ENCODE measurements around the gene HADHB. TPM values are rescaled to one million over a fixed set of nuclear protein-coding genes. Genes with fewer than 3 reads are reported as not detected.

The HADHB gene
- 58.1 TPM for total RNA-seq

DNA sequence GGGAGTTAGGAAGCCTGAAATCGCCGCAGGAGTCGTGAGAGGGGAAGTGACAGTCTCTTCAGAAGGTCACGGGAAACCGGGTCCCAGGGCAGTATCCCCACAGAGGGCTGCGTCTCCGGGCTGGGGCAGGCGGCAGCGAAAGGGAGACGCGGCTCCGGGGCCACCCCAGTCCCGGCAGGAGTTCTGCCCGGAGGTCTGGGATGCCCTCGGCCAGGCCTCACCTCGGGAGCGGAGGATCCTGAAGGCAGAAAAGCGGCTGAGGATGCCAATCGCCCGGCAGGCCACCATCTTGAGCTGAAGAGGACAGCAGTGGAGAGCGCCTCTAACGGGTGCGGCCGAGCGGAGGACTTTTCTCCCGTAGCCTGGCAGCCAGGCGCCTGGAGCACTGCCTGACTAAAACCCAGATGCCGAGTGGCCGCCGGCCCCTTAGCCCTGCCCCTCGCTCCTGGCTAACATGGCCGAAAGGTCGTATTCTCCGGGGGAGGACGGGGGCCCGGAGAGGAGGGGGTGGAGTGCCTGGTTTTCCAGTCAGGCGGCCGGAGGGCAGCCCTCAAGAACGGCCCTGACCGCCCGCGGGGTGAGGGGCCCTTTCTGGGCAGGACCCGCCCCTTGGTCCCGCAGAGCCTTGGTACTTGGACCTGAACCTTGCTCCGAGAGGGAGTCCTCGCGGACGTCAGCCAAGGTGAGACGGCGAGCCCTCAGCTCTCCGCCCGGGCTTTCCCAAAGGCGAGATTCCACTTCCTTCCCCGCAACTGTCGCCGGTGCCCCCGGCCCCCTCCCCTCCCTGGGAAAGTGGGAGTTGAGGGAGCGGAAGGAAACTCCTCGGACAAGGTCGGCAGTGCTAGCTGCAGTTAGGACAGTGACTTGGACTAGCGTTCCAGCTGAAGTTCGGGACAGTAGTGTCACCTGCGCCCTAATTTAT lies at the start of gene HADHB, which contains the start of gene HADHA:
Gene HADHB, plus strand, starts transcription at position 631 of the 922 bp plus-strand sequence. CDS start 9,316 bp downstream, outside the sequence.
Gene HADHA, minus strand, starts transcription at position 324 of the 922 bp plus-strand sequence. Its CDS starts 36 bp downstream, at position 288.

Other genes starting within 250 kb of the HADHB start
- 185 TPM for gene RAB10, start 210.9 kb upstream of the HADHB start, total RNA-seq
- 17.3 TPM for gene GAREM2, start 71.9 kb upstream of the HADHB start, total RNA-seq
- gene HADHA, start 307 bp upstream of the HADHB start, total RNA-seq: 89.7 TPM
- gene SELENOI, start 101.2 kb downstream of the HADHB start, total RNA-seq: 70.8 TPM
- gene ADGRF3, start 101.8 kb downstream of the HADHB start, total RNA-seq: not detected
- gene DRC1, start 157.0 kb downstream of the HADHB start, total RNA-seq: 15.0 TPM
- gene OTOF, start 233.2 kb downstream of the HADHB start, total RNA-seq: 4.6 TPM

Measured in diencephalon (tissue), 1 donor.